ENCODE data around the gene EIF2S1.

DNA sequence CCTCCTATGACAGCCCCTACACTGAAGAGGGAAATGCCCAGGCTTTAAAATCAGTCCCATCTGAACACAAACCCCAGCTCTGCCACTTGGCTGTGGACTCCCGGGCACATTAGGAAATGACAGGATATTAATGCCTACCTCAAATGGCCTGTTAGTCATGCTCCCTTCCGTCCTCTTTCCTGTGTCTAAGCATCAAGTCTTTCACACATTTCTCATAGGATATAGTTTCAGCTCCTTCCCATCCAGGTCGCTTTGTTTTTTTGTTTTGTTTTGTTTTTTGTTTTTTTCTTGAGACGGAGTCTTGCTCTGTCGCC lies 35.7 kb downstream of the EIF2S1 start:
- TF ChIP-seq, protein P1, sequence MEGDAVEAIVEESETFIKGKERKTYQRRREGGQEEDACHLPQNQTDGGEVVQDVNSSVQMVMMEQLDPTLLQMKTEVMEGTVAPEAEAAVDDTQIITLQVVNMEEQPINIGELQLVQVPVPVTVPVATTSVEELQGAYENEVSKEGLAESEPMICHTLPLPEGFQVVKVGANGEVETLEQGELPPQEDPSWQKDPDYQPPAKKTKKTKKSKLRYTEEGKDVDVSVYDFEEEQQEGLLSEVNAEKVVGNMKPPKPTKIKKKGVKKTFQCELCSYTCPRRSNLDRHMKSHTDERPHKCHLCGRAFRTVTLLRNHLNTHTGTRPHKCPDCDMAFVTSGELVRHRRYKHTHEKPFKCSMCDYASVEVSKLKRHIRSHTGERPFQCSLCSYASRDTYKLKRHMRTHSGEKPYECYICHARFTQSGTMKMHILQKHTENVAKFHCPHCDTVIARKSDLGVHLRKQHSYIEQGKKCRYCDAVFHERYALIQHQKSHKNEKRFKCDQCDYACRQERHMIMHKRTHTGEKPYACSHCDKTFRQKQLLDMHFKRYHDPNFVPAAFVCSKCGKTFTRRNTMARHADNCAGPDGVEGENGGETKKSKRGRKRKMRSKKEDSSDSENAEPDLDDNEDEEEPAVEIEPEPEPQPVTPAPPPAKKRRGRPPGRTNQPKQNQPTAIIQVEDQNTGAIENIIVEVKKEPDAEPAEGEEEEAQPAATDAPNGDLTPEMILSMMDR (IDR thresholded peaks at IDR 0.05; ENCODE audit: poor library complexity), result no peak
- TF ChIP-seq EZH2 (IDR thresholded peaks at IDR 0.05; ENCODE audit: borderline replicate concordance), result no peak
- TF ChIP-seq EZH2phosphoT487 (IDR thresholded peaks at IDR 0.05; ENCODE audit: low read depth, severe bottlenecking, unreplicated experiment), result no peak
